Activated CD4-positive, alpha-beta T cell treated with anti-CD3 and anti-CD28 coated beads, Interleukin-2, Interleukin-4, amounts not matched to agents 100 ng/mL and 50 ng/mL, durations not matched to agents 16 hours and 8 hours (primary cell): ENCODE data around the gene MYRFL.

Experiments used
- DNase-seq: peaks from one replicate; pipeline ENCODE4 v3.0.0-alpha.2; 2020; ENCODE audit warnings: low spot score

MYRFL gene

GRCh38 chr12:69898236-69898635 is 73.2 kb downstream of the MYRFL start:
- DNase-seq = no peak

- DNase-seq = peak; percentile 69
These were observed 75.7 kb downstream of the MYRFL start for GRCh38 chr12:69900720-69901131.

DNA sequence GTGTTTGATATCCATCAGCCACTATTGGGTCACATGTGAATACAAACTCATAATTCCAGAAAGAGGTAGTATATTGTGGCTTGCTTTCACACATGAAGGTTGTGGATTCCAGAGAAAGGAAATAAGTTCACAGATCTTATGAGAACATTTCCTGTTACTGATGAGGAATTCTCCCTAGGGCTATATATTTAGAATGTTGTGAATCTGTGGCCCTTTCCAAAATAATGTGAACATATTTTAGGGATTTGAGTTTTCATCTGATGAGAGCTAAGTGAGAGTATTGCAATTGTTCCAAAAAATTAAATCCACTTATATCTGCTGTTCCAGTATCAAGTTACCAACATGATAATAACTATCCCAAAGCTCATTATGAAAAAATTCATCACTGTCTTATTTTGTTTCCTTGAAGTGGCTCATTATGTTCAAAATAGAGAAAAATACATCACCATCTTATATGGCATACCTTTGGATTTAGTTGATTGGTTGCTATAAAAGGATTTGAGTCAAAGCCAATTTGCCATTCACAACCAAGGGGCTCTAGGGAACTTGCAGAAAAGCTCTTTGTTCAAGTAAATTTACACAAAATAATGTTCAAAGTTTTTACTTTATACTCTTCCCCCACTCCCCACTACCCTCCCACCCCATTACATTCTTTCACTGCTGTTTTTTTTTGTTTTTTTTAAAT is 76.3 kb downstream of the MYRFL start:
- no peak for DNase-seq

DNA sequence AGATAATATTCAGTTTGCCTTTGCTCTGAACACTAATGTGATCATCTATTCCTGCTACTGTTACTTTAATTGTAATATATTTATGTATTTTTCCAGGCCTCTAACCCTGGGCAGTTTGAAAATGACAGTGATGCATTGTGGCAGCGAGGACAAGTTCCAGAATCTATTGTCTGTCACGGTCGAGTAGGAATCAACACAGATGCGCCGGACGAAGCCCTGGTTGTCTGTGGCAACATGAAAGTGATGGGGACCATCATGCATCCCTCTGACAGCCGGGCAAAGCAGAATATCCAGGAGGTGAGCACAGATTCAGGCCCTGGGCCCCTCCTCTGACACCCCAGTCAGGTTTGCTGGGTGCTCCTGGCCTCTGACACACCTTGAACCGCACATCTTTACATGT is 78.5 kb downstream of the MYRFL start:
- no peak for DNase-seq

GRCh38 chr12:69904777-69905176 is 79.8 kb downstream of the MYRFL start:
- no peak for DNase-seq

- no peak for DNase-seq
These were observed 80.8 kb downstream of the MYRFL start for GRCh38 chr12:69905801-69906200.

DNA sequence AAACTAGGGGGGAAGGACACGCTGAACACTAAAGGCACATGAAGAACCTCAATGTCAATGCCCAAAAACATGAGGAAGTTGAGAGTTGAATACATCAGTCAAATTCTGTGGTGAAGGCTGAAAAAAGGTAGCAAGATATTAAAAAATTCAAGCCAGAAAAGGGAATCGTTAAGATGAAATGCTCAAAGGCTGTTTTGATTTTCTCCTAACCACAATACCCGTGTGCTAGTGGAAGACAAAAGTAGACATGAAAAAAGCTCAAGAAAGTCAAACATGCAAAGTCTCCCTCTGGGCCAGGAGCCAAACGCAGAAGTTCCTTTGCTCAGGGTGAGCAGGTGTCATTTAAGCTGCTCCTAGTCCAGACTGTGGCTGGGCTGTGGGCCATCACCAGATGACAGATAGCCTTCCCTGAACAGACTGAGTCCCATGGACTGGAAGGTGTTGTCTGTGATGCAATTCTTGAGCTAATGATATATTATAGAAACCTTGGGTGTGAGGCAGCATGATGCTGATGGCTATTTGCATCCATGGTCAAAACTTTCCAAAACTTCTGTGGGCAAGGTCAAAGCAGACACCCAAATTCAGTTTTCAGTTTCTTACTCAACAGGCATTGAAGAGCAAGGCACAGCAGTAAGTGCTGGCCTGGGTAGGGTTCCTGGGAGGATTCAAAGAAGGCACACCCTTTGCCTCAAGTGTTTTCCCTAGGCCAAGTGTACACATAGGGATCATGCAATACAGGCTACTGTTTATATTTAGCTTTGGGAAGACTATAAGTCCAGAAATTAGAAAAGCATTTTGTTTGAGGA is 81.6 kb downstream of the MYRFL start:
- DNase-seq = no peak

- DNase-seq = no peak
These were observed 83.2 kb downstream of the MYRFL start for GRCh38 chr12:69908203-69908602.

GRCh38 chr12:69910694-69911093 is 85.7 kb downstream of the MYRFL start:
- no peak for DNase-seq

- DNase-seq = no peak
These were observed 88.5 kb downstream of the MYRFL start for GRCh38 chr12:69913526-69913925.

DNA sequence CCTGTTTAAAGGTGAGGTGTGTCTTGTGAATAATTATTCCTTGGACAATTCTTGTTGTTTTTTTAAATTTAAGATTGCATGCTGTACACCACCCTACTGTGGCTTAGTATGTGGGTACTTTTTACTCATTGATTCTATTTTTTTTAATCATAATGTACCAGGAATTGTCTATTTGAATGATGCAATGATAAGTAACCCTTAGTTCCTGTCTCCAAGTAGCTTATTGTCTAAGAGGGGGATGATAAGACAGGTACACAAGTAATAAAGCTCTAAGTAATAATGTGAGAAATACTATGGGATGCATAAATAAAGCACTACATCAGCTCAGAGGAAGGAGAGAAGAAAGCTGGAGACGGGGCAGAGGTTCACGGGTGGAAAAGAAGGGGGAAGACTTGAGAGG is 90.9 kb downstream of the MYRFL start:
- DNase-seq = no peak

DNA sequence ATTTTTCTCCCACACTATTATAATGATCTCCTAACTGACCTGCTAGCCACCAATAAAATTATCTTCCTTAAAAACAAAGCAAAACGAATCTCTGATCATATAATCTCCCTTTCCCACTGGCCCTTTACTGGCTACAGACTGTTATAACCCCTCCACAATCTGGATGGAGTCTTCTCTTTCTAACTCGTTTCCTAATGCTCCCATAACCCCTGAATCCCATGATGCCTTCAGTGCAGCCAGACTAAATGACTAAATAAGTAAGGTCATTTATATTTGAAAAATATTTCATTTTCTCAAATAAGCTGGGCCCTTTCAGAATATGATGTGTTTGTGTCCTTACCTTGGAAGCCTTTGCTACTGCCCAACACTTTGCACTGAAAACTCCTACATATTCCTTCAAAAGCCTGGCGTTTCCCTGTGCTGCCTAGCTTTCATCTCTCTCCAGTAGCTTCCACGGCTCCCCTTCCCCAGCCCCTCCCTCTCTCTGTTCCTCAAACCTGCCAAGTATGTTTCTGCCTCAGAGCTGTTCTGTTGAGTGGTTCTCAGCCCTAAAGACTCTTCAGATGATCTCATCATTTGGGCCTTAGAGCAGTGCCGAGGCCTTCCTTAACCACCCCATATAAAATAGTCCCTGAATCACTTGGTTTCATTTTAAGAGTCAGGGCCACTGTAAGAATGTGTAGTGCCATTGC is 91.7 kb downstream of the MYRFL start:
- DNase-seq = no peak

DNA sequence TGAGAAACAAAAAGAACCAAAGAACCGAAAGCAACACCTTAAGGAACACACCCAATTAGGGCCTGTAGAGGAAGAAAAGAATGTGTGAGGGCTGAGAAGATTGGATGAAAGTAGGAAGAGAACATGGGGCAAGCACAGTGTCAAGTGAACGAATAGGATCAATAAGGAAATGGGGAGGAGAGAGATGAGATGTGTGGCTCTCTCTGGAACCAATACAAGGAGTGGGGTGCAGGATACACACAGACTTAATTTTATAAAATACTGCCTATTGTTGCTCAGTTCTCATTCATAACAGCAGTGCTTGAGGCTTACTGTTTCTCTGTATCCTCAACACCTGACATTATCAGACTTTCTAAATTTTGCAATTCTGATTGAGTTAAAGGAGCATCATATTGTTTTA is 93.3 kb downstream of the MYRFL start:
- no peak for DNase-seq

GRCh38 chr12:69919495-69919894 is 94.5 kb downstream of the MYRFL start:
- no peak for DNase-seq

DNA sequence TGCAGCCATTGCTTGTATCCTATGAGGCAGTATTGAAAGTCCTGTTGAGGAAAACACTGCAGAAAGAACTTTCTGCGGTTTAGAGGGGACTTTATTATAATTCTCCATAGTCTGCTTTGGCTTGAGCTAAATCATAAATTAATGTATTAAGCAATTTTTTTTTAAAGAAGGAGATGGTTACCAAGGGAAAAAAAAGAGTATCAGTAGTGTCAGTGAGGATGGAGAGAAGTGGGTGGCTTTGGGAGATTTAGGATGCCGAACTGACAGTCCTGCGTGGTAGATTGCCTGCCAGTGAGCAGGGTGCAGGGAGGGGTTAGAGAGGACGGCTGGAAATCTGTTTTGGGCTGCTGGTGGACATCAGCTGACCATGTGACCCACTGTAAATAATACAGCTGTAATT is 96.8 kb downstream of the MYRFL start:
- no peak for DNase-seq

DNA sequence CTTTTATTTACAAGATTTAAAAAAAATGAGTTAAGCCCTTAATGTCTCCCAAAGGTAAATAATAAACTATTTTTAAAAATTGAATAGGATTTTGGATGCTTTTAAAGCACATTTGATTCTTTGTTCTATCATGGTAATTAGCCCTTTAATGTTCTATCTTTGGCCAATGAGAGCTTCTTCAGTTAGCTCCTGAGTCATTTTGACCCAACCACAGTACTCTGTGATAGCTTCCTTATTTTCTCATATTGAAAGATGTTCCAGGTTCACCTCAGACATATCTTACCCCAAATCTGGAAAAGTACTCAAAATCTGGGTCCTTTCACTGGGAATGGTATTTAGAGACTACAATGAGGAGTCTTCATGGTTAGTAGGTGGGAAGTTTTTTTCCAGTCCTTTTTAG is 98.0 kb downstream of the MYRFL start:
- DNase-seq = no peak

DNA sequence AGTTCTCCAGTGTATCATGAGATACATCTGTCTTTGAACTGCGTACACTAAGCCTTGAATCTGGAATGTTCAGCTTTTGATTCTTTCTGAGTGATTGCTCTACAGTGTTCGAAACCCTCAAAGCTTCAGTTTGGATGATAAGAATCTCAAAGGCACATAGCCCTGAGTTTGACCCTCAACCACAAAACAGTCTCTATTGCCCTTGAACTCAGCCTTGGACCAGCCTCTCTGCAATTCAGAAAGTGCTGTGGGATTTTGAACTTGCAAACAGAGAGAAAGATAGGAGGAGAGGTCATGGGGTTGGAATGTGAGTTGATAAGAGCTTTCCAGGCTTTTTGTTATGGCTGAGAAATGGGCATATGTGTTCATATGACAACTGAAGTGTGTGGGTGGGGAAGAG is 100.3 kb downstream of the MYRFL start:
- no peak for DNase-seq

- no peak for DNase-seq
These were observed 102.1 kb downstream of the MYRFL start for GRCh38 chr12:69927164-69927563.

- no peak for DNase-seq
These were observed 104.1 kb downstream of the MYRFL start for GRCh38 chr12:69929125-69929524.

- DNase-seq = no peak
These were observed 104.5 kb downstream of the MYRFL start for GRCh38 chr12:69929531-69929930.

DNA sequence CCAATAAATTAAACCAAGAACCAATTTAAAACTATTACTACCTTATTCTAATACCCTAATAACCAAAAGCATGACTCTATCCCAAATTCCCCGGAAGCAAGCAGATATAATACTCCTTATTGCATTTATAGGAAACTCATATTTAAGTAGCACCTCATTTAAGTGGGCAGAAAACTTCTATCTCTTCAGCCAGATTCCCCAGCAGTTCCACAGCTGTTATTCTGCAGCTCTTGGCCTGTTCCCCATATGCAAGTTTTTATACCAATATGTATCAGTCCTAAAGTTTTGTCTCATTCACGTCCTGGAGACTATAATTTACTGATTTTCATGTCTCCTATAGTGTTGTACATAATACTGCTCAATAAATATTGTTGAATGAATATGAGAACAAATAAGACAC is 106.5 kb downstream of the MYRFL start:
- no peak for DNase-seq

DNA sequence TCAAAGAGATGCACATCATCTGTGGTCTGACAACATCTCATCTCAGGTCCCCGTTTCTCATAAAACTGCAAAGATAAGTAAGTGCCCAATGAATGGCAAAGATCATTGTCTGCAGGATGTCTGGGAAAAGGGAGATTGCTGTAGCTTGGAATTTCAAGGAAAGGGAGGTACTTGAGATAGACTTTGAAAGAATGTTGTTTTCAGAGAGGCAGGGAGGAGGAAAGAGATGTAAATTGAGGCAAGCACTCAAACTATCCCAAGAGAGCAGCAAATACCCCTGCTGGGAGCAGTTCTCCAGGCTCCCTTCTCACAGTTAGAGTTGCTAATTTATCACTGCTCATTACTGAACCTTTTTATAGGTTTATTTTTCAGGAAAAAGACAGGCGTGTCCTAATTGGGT is 107.1 kb downstream of the MYRFL start:
- no peak for DNase-seq
